Measurements from ENCODE around the gene CPXM2. TPM values are rescaled to one million over a fixed set of nuclear protein-coding genes. Genes with fewer than 3 reads are reported as not detected.

The CPXM2 gene
- total and polyA plus RNA-seq, 4 donors, result 0.05 to 0.92 (median 0.44) TPM

DNA sequence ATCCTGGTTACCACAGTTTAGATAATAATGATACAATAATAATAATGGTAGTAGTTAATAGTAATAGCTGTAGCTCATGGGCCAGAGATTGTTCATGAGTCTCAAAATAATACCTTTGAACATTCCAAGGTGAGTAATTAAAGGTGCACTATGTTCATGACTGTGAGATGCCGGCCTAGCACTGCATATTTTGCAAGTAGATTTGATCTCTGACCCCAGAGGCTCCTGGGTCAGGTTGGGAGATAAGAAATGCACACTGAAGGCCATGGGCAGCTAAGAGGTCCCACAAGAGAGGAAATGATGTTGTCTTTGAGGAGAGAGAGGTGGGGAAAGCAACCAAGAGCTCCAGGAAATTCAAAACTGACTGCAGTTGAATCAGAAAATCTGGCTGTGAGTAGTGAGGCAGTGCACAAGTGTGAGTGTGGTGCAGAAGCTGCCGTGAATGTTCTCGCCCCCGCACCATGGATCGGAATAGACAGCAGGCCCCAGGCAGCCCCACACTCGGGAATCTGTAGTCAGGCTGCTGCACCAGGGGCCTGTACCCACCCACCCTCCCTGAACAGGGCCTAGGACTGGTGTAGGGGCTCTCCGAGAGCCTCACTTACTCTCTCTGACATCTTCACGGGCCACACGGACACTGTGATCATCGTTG, 11.9 kb downstream of the CPXM2 start:
- no peaks in the 10 kb centered on the region for H3K4me1 ChIP-seq (ENCODE audit: control insufficient read depth in 4 of 4, insufficient read depth in 4 of 4, low read length in 3 of 4)
- H3K27me3 ChIP-seq (ENCODE audit: control insufficient read depth in 4 of 4, insufficient read depth in 4 of 4, low read length in 3 of 4), result no peaks in the 10 kb centered on the region
- no peak overlapping the region for H3K27ac ChIP-seq (ENCODE audit: low read depth in 1 of 2, low read length in 2 of 2)
- TF ChIP-seq FOXA2 (IDR thresholded peaks at IDR 0.05) (no peak), REST (IDR thresholded peaks at IDR 0.05) (no peak), NR2F2 (IDR thresholded peaks at IDR 0.05) (no peak), MAX (IDR thresholded peaks at IDR 0.05) (no peak), HNF4G (IDR thresholded peaks at IDR 0.05) (no peak), FOXA1 (IDR thresholded peaks at IDR 0.05) (no peak), JUND (IDR thresholded peaks at IDR 0.05) (no peak), SP1 (IDR thresholded peaks at IDR 0.05) (no peak), RAD21 (IDR thresholded peaks at IDR 0.05) (no peak), TAF1 (conservative IDR thresholded peaks at IDR 0.05) (no peak), CTCF (IDR thresholded peaks at IDR 0.05; ENCODE audit: low read depth, low read length, missing input control) (no peak), RXRA (IDR thresholded peaks at IDR 0.05) (no peak), GABPA (IDR thresholded peaks at IDR 0.05 in 1 of 2, conservative IDR thresholded peaks at IDR 0.05 in 1 of 2) (no peak)
- no peaks in the 10 kb centered on the region for H3K36me3 ChIP-seq (ENCODE audit: control insufficient read depth in 4 of 4, insufficient read depth in 3 of 4, low read depth in 1 of 4, low read length in 3 of 4)
- no peak for DNase-seq (ENCODE audit: low spot score)
- 88% methylated on average over 10 of the region's 10 CpGs for WGBS
- H3K9me3 ChIP-seq (ENCODE audit: control insufficient read depth in 4 of 4, low read length in 3 of 4), result peaks cover 0 to 4% (median 1%) of the 10 kb centered on the region in 4 donors
- H3K4me3 ChIP-seq (ENCODE audit: low read depth in 1 of 3, low read length in 3 of 3), result no peak overlapping the region
- no peak overlapping the region for H3K9ac ChIP-seq (ENCODE audit: low read depth in 1 of 2, low read length in 2 of 2)

DNA sequence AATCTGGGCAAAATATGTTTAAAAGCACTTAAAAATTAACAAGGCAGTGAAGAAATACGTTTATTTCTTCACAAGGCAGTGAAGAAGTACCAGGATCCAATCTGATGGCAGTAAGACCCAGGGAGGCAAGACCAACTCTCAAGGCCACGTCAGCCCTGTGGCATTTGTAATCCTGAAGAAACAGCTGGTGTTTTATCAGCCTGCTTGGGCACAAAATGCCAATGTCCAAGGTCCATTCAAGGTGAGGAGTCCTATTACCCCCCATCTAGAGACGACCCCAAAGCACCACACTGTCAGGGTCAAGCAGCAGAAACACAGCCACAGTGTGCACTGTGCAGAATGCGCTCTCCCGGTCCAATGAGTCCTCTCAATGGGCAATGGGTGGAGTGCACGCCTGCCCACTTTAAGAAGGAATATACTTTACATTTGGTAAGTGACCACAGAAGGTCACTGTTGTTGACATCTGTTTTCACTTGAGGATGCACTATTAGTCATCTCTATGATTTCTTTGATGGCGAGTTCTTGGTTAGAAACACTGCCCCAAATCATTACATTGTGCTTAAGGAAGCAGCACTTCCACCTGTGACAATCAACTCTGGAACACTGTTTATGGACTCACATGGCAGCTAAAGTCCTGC, 12.8 kb downstream of the CPXM2 start:
- WGBS, result 84% methylated on average over 7 of the region's 7 CpGs
- H3K9ac ChIP-seq (ENCODE audit: low read depth in 1 of 2, low read length in 2 of 2), result no peak overlapping the region
- H3K27me3 ChIP-seq (ENCODE audit: control insufficient read depth in 4 of 4, insufficient read depth in 4 of 4, low read length in 3 of 4), result no peaks in the 10 kb centered on the region
- H3K36me3 ChIP-seq (ENCODE audit: control insufficient read depth in 4 of 4, insufficient read depth in 3 of 4, low read depth in 1 of 4, low read length in 3 of 4), result no peaks in the 10 kb centered on the region
- DNase-seq (ENCODE audit: low spot score), result no peak
- no peak overlapping the region for H3K4me3 ChIP-seq (ENCODE audit: low read depth in 1 of 3, low read length in 3 of 3)
- no peaks in the 10 kb centered on the region for H3K4me1 ChIP-seq (ENCODE audit: control insufficient read depth in 4 of 4, insufficient read depth in 4 of 4, low read length in 3 of 4)
- H3K9me3 ChIP-seq (ENCODE audit: control insufficient read depth in 4 of 4, low read length in 3 of 4), result peaks cover 0 to 4% (median 1%) of the 10 kb centered on the region in 4 donors
- H3K27ac ChIP-seq (ENCODE audit: low read depth in 1 of 2, low read length in 2 of 2), result no peak overlapping the region
- TF ChIP-seq RXRA (IDR thresholded peaks at IDR 0.05), result no peak
- no peak for TF ChIP-seq GABPA (IDR thresholded peaks at IDR 0.05 in 1 of 2, conservative IDR thresholded peaks at IDR 0.05 in 1 of 2)
- TF ChIP-seq HNF4A (conservative IDR thresholded peaks at IDR 0.05), result no peak
- TF ChIP-seq MAX (IDR thresholded peaks at IDR 0.05), result no peak
- TF ChIP-seq REST (IDR thresholded peaks at IDR 0.05), result no peak
- TF ChIP-seq, protein P1, sequence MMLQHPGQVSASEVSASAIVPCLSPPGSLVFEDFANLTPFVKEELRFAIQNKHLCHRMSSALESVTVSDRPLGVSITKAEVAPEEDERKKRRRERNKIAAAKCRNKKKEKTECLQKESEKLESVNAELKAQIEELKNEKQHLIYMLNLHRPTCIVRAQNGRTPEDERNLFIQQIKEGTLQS (IDR thresholded peaks at IDR 0.05), result no peak
- TF ChIP-seq RAD21 (IDR thresholded peaks at IDR 0.05), result no peak
- no peak for TF ChIP-seq HNF4G (IDR thresholded peaks at IDR 0.05)
- TF ChIP-seq YY1 (IDR thresholded peaks at IDR 0.05), result no peak
- no peak for TF ChIP-seq FOXA2 (IDR thresholded peaks at IDR 0.05)
- no peak for TF ChIP-seq NR2F2 (IDR thresholded peaks at IDR 0.05)
- TF ChIP-seq TAF1 (conservative IDR thresholded peaks at IDR 0.05), result no peak
- TF ChIP-seq EGR1 (IDR thresholded peaks at IDR 0.05; ENCODE audit: low read depth in 2 of 2), result no peak
- no peak for TF ChIP-seq ZBTB33 (IDR thresholded peaks at IDR 0.05)
- TF ChIP-seq FOXA1 (IDR thresholded peaks at IDR 0.05), result no peak
